Panc1 (cell line): ENCODE data around the gene ARL5C. TPM values are rescaled to one million over a fixed set of nuclear protein-coding genes. Genes with fewer than 3 reads are reported as not detected.

ENCODE experiments used
- ATAC-seq: fragments of 200-7000 bp; cut with Tn5 transposase; 2 replicates; pipeline ENCODE4 v1.9.1; 2020; ENCODE audit warnings: mild to moderate bottlenecking, moderate library complexity
- BruUV-seq: library from RNA; stranded (reverse); fragments of 400-500 nt; replicated peaks from 2 replicates; lab custom pipeline; 2021; lab: Mats Ljungman, UMichigan
- CTCF ChIA-PET: fragments of 300-600 bp; sonication (Branson Sonifier 250); formaldehyde crosslinking; loops from one replicate; lab custom pipeline; 2022; ENCODE audit warnings: antibody characterized with exemption; lab: Charles Lee
- POLR2A ChIA-PET: fragments of 300-600 bp; sonication (Branson Sonifier 250); formaldehyde crosslinking; loops from one replicate; lab custom pipeline; 2022; ENCODE audit warnings: antibody characterized with exemption; lab: Charles Lee
- DNase-seq: peaks from one replicate; pipeline ENCODE4 v3.0.0-alpha.2; 2010; ENCODE audit warnings: low read depth, low spot score
- H3K27ac ChIP-seq: 2 replicates; pipeline ENCODE4 v1.5.1; 2011; ENCODE audit warnings: mild to moderate bottlenecking, low read length, inconsistent platforms
- H3K27me3 ChIP-seq: fragments of 200-500 bp; sonication (Bioruptor generic); 2 replicates; pipeline ENCODE4 v1.6.0; 2014; ENCODE audit warnings: low read length, inconsistent platforms; ENCODE audit not compliant: control insufficient read depth, insufficient read depth
- H3K36me3 ChIP-seq: fragments of 200-500 bp; sonication (Bioruptor generic); 2 replicates; pipeline ENCODE4 v1.5.1; 2014; ENCODE audit warnings: inconsistent platforms, mild to moderate bottlenecking, low read length, moderate library complexity; ENCODE audit not compliant: control insufficient read depth, insufficient read depth
- H3K4me1 ChIP-seq: 2 replicates; pipeline ENCODE4 v1.5.1; 2011; ENCODE audit warnings: inconsistent platforms, mild to moderate bottlenecking, low read length, moderate library complexity; ENCODE audit not compliant: control insufficient read depth, insufficient read depth
- H3K4me3 ChIP-seq, 2 experiments: 2 replicates each; pipeline ENCODE4 v1.5.1; 2011 to 2012; ENCODE audit warnings: low read depth in 2 of 2, low read length in 2 of 2, mild to moderate bottlenecking in 2 of 2, inconsistent platforms in 1 of 2, moderate library complexity in 1 of 2
- H3K9me3 ChIP-seq: fragments of 200-500 bp; sonication (Bioruptor generic); 2 replicates; pipeline ENCODE4 v1.5.1; 2014; ENCODE audit warnings: low read depth, mild to moderate bottlenecking, inconsistent platforms, low read length, moderate library complexity; ENCODE audit not compliant: control insufficient read depth, insufficient read depth
- POLR2AphosphoS5 ChIP-seq: IDR thresholded peaks from 2 replicates; pipeline ENCODE4 v1.6.1; 2012; ENCODE audit warnings: mild to moderate bottlenecking, low read depth, low read length, moderate library complexity
- SIN3A ChIP-seq: IDR thresholded peaks from 2 replicates; pipeline ENCODE4 v1.6.1; 2012; ENCODE audit warnings: low read depth, mild to moderate bottlenecking, low read length, moderate library complexity, borderline replicate concordance; ENCODE audit not compliant: insufficient read depth
- TCF7L2 ChIP-seq: IDR thresholded peaks from 2 replicates; pipeline ENCODE4 v1.6.1; 2011; ENCODE audit warnings: mild to moderate bottlenecking, low read depth, low read length, inconsistent platforms
- in situ Hi-C: cut with HindIII; loops from 2 replicates; pipeline ENCODE4 v1.10.0; 2016; ENCODE audit warnings: low sequenced_read_pairs, low pct_unique_long_range_greater_than_20kb
- intact Hi-C: fragments of 100-400 bp; cut with micrococcal nuclease; formaldehyde crosslinking; loops from one replicate; pipeline ENCODE4 v1.10.0; 2022; ENCODE audit not compliant: unreplicated experiment
- total RNA-seq: library from RNA; stranded (reverse); gene quantifications from one replicate; pipeline ENCODE4 v1.2.1, GENCODE V29; 2021; ENCODE audit not compliant: unreplicated experiment
- TF ChIP-seq, protein P1 (sequence below), 2 experiments: IDR thresholded peaks; 2 replicates each; pipeline ENCODE4 v1.6.1; 2011 to 2012; ENCODE audit warnings: low read depth in 2 of 2, control low read depth in 1 of 2, low read length in 1 of 2, mild to moderate bottlenecking in 1 of 2, moderate library complexity in 1 of 2; ENCODE audit not compliant: insufficient read depth in 1 of 2
- TF ChIP-seq, protein P2 (sequence below): fragments of 450-650 bp; IDR thresholded peaks from 2 replicates; pipeline ENCODE4 v1.5.1; 2017; ENCODE audit warnings: mild to moderate bottlenecking

Gene ARL5C
- total RNA-seq, 1 experiment from 2014 or later = not detected

DNA sequence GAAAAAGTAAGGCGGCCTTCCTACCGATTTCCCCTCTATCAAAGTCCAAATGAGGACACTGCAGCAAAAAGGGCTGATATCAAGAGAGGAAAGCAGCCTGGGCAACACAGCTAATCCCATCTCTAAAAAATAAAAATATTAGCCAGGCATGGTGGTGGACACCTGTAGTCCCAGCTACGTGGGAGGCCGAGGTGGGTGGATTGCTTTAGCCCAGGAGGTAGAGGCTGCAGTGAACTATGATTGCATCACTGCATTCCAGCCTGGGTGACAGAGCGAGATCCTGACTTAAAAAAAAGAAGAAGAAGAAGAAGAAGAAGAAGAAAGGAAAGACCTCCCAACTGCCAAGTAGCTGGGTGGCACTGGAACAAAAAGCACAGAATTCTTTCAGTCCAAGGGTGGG, 17.1 kb upstream of the ARL5C start:
- no peaks in the 10 kb centered on the region for H3K4me1 ChIP-seq
- intact Hi-C loops (no loop called here), in situ Hi-C loops (no loop called here)
- ChIA-PET POLR2A (no interaction called here), CTCF (interaction anchor here (0.8 kb wide), 1 partner anchor 9 kb away, joined by 5 read pairs; no protein-coding TSS in a partner anchor)
- H3K27ac ChIP-seq = no peak overlapping the region
- DNase-seq (no peak), ATAC-seq (no peak)
- H3K4me3 ChIP-seq = no peak overlapping the region
- H3K9me3 ChIP-seq = no peaks in the 10 kb centered on the region
- no peaks in the 10 kb centered on the region for H3K36me3 ChIP-seq
- BruUV-seq = no TSS peak
- H3K27me3 ChIP-seq = no peaks in the 10 kb centered on the region
- TF ChIP-seq TCF7L2 = no peak
- TF ChIP-seq, protein P1, sequence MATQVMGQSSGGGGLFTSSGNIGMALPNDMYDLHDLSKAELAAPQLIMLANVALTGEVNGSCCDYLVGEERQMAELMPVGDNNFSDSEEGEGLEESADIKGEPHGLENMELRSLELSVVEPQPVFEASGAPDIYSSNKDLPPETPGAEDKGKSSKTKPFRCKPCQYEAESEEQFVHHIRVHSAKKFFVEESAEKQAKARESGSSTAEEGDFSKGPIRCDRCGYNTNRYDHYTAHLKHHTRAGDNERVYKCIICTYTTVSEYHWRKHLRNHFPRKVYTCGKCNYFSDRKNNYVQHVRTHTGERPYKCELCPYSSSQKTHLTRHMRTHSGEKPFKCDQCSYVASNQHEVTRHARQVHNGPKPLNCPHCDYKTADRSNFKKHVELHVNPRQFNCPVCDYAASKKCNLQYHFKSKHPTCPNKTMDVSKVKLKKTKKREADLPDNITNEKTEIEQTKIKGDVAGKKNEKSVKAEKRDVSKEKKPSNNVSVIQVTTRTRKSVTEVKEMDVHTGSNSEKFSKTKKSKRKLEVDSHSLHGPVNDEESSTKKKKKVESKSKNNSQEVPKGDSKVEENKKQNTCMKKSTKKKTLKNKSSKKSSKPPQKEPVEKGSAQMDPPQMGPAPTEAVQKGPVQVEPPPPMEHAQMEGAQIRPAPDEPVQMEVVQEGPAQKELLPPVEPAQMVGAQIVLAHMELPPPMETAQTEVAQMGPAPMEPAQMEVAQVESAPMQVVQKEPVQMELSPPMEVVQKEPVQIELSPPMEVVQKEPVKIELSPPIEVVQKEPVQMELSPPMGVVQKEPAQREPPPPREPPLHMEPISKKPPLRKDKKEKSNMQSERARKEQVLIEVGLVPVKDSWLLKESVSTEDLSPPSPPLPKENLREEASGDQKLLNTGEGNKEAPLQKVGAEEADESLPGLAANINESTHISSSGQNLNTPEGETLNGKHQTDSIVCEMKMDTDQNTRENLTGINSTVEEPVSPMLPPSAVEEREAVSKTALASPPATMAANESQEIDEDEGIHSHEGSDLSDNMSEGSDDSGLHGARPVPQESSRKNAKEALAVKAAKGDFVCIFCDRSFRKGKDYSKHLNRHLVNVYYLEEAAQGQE (IDR thresholded peaks at IDR 0.05; ENCODE audit: insufficient read depth in 1 of 2, low read depth in 2 of 2, low read length in 1 of 2) = no peak
- TF ChIP-seq, protein P2, sequence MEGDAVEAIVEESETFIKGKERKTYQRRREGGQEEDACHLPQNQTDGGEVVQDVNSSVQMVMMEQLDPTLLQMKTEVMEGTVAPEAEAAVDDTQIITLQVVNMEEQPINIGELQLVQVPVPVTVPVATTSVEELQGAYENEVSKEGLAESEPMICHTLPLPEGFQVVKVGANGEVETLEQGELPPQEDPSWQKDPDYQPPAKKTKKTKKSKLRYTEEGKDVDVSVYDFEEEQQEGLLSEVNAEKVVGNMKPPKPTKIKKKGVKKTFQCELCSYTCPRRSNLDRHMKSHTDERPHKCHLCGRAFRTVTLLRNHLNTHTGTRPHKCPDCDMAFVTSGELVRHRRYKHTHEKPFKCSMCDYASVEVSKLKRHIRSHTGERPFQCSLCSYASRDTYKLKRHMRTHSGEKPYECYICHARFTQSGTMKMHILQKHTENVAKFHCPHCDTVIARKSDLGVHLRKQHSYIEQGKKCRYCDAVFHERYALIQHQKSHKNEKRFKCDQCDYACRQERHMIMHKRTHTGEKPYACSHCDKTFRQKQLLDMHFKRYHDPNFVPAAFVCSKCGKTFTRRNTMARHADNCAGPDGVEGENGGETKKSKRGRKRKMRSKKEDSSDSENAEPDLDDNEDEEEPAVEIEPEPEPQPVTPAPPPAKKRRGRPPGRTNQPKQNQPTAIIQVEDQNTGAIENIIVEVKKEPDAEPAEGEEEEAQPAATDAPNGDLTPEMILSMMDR = no peak
- no peak for TF ChIP-seq SIN3A
- TF ChIP-seq POLR2AphosphoS5 = no peak

DNA sequence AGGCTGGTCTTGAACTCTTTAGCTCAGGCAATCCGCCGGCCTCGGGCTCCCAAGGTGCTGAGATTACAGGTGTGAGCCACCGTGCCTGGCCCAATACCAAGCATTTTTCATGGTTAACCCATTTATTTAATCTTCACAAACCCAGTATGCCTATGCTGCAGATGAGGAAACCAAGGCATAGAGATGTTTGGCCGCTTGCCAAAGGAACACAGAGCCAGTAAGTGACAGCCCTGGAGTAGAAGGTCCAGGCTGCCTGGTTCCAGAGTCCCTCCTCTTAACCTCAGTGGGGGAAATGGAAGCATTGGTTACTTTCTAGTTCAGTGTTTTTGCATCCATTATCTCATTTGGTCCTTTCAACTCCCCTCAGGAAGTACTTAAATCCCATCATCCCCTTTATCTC, 15.3 kb upstream of the ARL5C start:
- Histone ChIP-seq H3K36me3 (no peaks in the 10 kb centered on the region), H3K9me3 (no peaks in the 10 kb centered on the region), H3K4me3 (no peak overlapping the region), H3K27ac (no peak overlapping the region), H3K27me3 (no peaks in the 10 kb centered on the region), H3K4me1 (no peaks in the 10 kb centered on the region)
- ATAC-seq = no peak
- in situ Hi-C loops = no loop called here
- BruUV-seq = no TSS peak
- TF ChIP-seq POLR2AphosphoS5 (no peak), TCF7L2 (no peak), SIN3A (no peak)
- TF ChIP-seq, protein P1 (IDR thresholded peaks at IDR 0.05; ENCODE audit: insufficient read depth in 1 of 2, low read depth in 2 of 2, low read length in 1 of 2) = no peak
- TF ChIP-seq, protein P2 = no peak
- ChIA-PET POLR2A (no interaction called here), CTCF (no interaction called here)
- no peak for DNase-seq
- intact Hi-C loops = no loop called here
